T1000 (cell line): ENCODE data around the gene PPAN.
A peak's percentile ranks its signal among the peaks of the same experiment; 100 is the strongest.

ENCODE experiments used
- DNase-seq: peaks from one replicate; lab custom pipeline; 2025; ENCODE audit warnings: mixed read lengths; lab: John Stamatoyannopoulos, UW

Gene PPAN

DNA sequence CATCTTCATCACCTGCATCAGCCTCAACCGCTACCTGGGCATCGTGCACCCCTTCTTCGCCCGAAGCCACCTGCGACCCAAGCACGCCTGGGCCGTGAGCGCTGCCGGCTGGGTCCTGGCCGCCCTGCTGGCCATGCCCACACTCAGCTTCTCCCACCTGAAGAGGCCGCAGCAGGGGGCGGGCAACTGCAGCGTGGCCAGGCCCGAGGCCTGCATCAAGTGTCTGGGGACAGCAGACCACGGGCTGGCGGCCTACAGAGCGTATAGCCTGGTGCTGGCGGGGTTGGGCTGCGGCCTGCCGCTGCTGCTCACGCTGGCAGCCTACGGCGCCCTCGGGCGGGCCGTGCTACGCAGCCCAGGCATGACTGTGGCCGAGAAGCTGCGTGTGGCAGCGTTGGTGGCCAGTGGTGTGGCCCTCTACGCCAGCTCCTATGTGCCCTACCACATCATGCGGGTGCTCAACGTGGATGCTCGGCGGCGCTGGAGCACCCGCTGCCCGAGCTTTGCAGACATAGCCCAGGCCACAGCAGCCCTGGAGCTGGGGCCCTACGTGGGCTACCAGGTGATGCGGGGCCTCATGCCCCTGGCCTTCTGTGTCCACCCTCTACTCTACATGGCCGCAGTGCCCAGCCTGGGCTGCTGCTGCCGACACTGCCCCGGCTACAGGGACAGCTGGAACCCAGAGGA lies 7.9 kb downstream of the PPAN start:
- no peak for DNase-seq

- DNase-seq = no peak
Measured at GRCh38 chr19:10114651-10115391, 8.7 kb downstream of the PPAN start.

- no peak for DNase-seq
Measured at GRCh38 chr19:10115392-10116084, 9.4 kb downstream of the PPAN start.

- no peak for DNase-seq
Measured at GRCh38 chr19:10116085-10116865, 10.1 kb downstream of the PPAN start.

GRCh38 chr19:10116866-10117616 lies 10.9 kb downstream of the PPAN start:
- no peak for DNase-seq

GRCh38 chr19:10118960-10119359 lies 12.8 kb downstream of the PPAN start:
- no peak for DNase-seq

DNA sequence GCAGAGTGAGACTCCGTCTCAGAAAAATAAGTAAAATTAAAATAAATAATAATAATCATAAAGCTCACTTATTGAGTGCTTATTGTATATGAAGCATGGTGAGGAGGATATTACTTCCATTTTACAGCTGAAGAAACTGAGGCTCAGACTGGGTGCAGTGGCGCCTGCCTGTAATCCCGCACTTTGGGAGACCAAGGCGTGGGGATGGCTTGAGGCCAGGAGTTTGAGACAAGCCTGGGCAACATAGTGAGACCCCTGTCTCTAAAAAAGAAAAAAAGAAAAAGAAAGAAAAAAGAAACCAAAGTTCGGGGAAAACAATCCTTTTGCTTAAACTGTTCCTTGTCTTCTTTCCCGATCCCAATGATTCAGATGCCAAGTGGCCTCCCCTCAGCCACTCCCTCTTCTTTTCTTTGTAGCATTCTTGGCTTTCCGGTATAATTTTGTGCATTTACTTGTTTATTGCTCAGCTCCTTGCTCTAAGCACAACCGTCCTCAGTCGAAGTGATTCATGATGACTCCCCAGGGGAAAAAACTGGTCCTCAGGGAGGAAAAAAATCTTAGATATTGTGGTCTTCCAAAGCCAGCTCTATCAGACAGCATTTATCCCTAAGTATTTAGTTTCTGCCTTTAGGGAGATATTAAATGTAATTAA lies 14.5 kb downstream of the PPAN start:
- peak; percentile 55 for DNase-seq

- no peak for DNase-seq
Measured at GRCh38 chr19:10122045-10122444, 15.9 kb downstream of the PPAN start.

- no peak for DNase-seq
Measured at GRCh38 chr19:10124429-10124828, 18.3 kb downstream of the PPAN start.

- no peak for DNase-seq
Measured at GRCh38 chr19:10126213-10126639, 20.1 kb downstream of the PPAN start.

- no peak for DNase-seq
Measured at GRCh38 chr19:10132905-10133304, 26.7 kb downstream of the PPAN start.

DNA sequence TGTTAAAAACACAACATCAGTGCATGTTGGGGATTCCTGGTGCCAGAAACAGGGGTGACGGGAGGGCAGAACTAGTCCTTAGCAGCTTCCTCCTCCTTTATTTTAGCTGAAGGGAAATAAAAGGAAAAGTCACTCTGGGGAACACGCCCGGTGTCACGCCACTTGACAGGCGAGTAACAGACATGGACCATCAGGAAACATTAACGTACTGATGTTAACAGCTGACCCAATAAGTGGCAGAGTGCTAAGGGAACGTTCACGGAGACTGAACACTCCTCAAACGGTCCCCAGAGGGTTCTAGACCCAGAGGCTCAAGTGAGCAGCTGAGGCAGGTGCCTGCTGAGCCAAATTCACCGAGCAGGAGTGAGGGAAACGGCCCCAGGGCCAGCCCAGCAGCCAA lies 27.4 kb downstream of the PPAN start:
- DNase-seq = no peak

GRCh38 chr19:10134040-10134439 lies 27.9 kb downstream of the PPAN start:
- DNase-seq = no peak

DNA sequence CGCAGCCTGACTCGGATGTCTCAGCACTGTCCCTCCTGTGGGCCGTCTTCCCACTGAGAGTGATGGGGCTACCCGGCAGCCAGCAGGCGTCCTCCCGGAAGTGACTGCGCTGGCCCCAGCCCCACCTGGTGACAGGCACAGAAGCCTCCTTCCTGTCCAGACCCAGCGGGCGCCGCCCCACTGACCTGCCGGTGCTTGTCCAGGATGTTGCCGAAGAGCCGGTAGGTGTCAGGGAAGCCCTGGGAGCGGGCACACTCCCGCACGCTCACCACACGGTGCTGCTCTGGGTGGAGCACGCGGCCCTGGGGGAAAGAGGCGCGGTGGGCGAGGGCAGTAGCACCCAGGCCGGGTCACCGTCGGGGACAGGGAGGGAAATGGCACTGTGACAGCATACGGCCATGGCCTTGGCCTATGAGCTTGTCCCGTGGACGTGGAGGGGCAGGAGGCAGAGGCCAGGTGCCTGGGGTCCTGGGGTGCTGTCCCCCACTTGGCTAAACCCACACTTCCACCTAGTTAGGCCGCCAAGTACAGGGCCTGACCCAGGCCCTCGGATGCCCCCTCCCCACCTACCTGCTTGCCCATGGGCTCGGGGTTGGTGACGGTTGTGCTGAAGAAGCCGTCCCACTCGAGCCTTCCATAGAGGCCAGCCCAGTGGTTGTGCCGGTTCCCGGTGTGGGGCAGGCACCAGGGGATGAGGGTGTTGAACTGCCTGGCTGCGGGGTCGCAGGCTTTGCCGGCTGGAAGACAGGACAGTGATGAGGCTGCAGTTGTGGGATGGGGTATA lies 29.6 kb downstream of the PPAN start:
- no peak for DNase-seq

DNA sequence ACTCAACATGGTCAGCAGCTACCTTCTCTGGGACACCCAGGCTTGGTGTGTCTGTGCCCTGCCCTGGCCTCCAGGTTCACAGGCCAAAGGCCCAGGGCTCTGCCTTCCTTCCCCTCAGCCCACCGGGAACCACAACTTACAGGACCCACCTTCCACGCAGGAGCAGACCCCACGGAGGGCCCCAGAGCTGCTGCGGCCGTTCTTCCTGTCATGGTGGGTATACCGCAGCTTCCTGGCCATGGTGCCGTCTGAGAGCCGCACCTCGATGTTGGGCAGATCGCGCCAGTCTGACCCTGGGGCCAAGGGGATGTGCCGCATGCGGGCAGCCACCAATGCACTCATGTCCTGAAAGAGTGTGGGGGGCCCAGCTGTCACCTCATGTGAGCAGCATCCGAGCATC lies 30.8 kb downstream of the PPAN start:
- no peak for DNase-seq

- DNase-seq = no peak
Measured at GRCh38 chr19:10137751-10138682, 31.9 kb downstream of the PPAN start.

DNA sequence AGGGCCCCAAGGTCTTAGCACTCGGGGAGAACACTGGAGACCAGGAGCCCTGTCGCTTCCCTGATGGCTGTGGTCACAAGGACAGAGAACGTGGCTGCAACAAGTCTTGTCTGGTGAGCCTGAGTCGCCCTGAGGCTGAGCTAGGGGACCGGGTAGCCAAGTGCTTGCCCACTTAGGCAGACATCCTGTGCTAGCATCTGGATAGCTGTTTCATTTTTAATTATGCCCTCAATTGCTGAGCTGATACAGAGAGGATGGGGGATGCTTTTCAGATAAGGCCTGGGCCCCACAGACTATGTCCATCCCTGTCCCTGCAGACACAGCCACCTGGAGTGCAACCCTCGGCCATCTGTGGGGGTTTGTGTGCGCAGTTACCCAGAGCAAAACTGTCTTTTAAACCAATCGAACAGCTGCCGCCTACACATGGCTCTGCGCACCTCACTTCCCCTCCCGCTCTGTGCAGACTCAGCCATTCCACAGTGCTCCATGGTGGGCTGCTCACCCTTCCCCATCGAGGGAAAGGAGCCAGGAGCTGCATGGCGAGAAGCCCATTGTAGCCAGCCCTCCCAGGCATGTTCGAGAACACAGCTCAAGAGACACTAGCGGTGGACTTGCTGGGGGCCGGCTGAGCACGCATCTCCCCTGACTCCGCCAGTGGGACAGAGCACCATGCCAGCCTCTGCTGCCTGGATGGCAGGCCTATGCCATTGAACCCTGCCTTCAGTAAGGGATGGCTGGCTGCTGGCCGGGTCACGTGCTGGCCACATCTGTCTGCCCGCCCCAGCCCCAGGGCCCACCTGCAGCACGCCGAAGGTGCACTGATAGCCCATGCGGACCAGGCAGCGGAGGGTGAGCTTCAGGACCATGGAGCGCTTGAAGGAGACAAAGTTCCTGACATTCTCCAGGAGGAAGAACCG lies 33.0 kb downstream of the PPAN start:
- DNase-seq = no peak

DNA sequence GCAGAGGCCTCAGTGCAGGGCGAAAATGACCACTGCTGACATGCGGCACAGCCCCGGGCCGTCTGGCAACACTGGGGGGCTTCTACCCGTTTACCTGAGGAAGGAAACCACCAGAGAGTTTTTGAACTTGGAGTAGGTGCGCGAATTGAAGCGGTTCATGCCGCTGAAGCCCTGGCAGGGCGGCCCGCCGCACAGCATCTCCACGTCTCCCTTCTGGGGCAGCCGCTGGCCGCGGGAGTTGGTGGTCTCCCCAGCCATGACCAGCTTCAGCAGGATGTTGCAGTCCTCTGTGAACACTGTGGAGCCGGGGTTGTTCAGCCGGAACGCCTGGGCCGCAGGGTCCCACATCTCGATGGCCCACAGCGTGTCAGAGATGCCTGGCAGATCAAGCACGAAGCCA lies 33.8 kb downstream of the PPAN start:
- DNase-seq = no peak
